Activated CD4-positive, CD25-positive, alpha-beta regulatory T cell (primary cell): ENCODE data around the gene ONECUT3.
"Not testable (repeated sequence)": the region's sequence is repeated elsewhere in the genome, so short reads cannot be mapped to it uniquely, and the experiment has no call there.

Experiments used
- DNase-seq, 4 experiments: peaks; one replicate each; lab custom pipeline; 2025; lab: John Stamatoyannopoulos, UW

Gene ONECUT3

DNA sequence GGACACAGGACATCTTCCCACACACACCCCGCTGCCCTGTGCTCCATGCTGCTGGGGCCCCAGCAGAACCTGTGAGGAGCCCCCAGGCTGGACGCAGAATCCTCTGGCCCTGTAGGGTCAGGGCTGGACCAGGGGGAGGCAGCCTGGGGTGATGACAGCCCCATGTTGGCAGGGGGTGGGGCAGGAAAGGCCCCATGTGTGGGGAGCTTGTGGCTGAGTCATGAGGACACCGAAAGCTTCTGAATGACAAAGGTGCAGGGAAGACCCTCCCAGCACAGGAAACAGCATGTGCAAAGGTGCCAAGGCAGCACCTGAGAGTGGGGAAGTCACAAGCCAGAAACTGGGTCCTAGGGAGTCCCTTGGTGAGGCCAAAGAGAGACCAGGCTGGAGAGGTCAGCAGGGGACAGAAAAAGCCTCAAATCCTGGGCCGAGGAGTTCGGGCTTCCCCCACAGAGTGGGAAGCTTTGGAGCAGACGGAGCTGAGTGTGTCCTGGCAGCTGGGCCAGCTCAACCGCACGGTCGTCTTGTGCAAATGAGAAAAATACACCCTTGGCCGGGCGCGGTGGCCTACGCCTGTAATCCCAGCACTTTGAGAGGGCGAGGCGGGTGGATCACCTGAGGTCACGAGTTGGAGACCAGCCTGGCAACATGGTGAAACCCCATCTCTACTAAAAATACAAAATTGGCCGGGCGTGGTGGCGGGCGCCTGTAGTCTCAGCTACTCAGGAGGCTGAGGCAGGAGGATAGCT is 41.3 kb downstream of the ONECUT3 start:
- no peak for DNase-seq

- DNase-seq = no peak
Measured at GRCh38 chr19:1796395-1797142, 43.3 kb downstream of the ONECUT3 start.

DNA sequence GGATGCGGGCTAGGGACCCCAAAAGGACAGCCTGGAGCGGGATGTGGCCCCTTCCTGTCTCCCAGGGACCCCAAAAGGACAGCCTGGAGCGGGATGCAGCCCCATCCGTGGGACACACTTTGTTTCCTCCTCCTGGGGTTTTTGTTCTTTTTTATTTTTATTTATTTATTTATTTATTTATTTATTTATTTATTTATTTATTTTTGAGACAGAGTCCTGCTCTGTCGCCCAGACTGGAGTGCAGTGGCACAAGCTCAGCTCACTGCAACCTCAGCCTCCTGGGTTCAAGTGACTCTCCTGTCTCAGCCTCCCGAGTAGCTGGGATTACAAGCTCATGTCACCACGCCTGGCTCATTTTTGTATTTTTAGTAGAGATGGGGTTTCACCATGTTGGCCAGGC is 44.0 kb downstream of the ONECUT3 start:
- DNase-seq = not testable (repeated sequence)

DNA sequence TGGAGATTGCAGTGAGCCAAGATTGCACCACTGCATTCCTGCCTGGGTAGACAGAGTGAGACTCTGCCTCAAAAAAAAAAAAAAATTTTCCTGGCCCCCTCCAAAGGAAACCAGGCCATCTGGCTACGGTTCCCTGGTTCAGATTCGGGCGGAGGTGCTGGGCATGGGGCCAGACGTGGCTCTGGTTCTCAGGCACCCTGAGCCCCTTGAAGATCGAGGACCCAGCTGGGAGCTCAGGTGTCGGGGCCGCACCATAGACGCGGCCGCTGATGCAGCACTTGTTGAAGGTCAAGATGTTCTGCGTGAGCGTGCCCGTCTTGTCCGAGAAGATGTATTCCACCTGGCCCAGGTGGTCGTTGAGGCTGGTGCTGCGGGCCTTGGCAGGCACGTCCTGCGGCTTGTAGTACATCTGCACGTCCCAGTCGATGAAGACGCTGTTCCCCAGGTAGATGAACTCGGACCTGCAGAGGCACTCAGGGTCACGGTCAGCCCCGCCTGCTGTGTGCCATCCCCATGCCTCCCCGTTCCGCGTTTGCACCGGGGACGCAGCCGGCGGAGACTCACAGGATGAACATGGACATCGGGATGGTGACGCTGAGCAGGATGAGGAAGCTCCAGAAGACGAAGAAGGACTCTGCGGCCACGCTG is 46.5 kb downstream of the ONECUT3 start:
- DNase-seq = no peak

DNA sequence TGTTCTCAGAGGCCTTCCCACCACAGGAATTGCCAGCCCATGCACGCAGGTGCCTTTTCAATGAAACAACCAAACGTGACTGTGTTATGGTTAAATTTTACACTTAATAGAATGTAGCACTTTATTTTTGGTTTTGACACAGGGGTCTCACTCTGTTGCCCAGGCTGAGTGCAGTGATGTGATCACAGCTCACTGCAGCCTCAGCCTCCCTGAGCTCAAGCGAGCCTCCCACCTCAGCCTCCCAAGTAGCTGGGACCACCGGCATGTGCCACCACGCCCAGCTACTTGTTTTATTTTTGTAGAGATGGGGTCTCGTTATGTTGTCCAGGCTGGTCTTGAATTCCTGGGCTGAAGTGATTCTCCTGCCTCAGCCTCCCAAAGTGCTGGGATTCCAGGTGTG is 51.6 kb downstream of the ONECUT3 start:
- DNase-seq = no peak

GRCh38 chr19:1805401-1806183 is 52.3 kb downstream of the ONECUT3 start:
- DNase-seq = no peak

DNA sequence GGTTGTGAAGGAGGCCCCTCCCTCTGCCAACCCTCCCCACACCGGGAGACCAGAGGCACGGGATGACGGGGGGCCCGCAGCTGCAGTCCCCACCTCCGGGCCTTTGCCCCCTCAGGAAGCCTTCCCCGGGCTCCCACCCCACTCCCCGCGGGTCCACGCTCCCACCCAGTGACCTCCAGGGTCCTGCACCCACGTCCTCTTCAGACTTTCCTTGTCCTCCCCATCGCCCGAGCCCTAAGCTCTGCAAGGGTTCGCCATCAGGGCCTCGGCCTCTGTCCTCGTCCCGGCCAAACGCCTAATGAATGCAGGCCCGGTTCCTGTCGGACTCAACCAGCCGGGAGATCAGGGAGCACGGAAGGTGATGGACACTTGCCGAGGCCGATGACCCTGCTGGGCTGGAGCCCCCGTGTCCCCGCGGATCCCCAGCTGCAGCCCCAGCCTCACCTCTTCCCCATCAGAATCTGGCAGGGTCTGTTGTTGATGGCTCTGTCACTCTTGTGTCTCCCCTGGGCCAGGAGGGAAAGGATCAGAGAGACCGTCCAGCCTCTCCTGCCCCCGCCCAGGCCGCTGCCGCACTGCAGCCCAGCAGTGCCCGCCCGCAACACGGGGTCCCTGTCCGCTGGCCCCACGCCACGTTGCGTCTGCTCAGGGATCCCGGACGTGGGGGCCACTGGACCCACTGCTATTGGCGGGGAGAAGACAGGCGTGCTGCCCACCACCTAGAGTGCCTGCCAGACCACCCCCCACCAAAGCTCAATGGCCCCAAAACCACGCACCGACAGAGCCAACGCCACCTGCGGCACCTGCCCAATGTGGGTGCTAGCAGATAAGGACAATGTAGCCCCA is 53.1 kb downstream of the ONECUT3 start:
- DNase-seq = no peak

- DNase-seq = no peak
Measured at GRCh38 chr19:1807030-1807694, 53.9 kb downstream of the ONECUT3 start.

- no peak for DNase-seq
Measured at GRCh38 chr19:1807695-1808394, 54.5 kb downstream of the ONECUT3 start.

DNA sequence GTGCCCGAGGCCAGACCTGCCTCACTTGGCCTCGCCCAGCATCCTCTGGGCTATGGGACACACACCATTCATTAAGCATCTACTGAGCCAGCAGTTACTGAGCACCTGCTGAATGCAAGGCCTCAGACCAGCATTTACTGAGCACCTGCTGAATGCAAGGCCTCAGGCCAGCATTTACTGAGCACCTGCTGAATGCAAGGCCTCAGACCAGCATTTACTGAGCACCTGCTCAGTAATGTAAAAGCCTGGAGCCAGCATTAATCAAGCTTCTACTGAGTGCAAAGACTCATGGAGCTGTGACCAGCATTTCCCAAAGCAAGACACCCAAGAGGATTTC is 55.1 kb downstream of the ONECUT3 start:
- no peak for DNase-seq

- DNase-seq = no peak
Measured at GRCh38 chr19:1809678-1810077, 56.4 kb downstream of the ONECUT3 start.

- no peak for DNase-seq
Measured at GRCh38 chr19:1810439-1811160, 57.3 kb downstream of the ONECUT3 start.

- peak in 1 of 4 experiments; percentile 23 for DNase-seq
Measured at GRCh38 chr19:1811472-1811894, 58.2 kb downstream of the ONECUT3 start.

GRCh38 chr19:1811942-1812425 is 58.7 kb downstream of the ONECUT3 start, which contains the start of gene ATP8B3:
ATP8B3 (minus strand) TSS chr19:1812276; CDS start chr19:1811736, 540 bp downstream.
- peak in 2 of 4 experiments; percentile 63 to 78 for DNase-seq

DNA sequence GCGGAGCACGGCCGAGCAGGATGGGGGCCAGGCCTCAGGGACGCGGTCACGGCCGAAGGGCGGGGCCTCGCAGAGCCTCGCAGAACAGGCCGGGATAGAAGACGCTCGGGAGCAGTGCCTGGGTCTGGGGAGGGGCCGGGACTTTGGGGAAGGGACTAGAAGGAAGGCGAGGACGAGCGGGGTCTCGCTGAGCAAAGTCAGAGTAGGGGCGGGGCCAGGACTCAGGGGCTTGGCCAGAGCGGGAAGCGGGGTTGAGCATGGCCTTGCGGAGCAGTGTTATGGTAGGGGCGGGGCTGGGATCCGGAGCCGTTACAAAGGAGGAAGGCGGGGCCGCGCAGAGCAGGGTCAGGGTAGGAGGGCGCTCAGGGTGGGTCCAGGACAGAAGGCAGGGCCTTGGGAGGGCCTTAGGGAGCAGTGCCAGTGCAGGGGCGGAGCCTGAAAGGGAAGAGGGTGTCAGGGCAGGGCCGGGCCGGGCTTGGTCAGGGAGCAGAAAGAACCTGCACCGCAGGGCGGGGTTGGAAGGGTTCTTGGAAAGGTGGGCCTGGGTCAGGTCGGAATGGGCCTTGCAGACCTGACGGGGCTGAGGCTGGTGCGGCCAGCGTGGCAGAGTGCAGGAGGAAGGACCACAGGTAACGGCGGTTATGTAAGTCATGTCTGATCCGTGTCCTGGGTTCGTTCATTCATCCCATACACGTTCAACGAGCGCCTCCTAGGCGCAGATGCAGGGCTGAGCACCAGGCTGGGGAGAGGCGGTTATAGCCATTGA is 59.3 kb downstream of the ONECUT3 start:
- DNase-seq = peak; percentile 63 to 80 (median 78)

DNA sequence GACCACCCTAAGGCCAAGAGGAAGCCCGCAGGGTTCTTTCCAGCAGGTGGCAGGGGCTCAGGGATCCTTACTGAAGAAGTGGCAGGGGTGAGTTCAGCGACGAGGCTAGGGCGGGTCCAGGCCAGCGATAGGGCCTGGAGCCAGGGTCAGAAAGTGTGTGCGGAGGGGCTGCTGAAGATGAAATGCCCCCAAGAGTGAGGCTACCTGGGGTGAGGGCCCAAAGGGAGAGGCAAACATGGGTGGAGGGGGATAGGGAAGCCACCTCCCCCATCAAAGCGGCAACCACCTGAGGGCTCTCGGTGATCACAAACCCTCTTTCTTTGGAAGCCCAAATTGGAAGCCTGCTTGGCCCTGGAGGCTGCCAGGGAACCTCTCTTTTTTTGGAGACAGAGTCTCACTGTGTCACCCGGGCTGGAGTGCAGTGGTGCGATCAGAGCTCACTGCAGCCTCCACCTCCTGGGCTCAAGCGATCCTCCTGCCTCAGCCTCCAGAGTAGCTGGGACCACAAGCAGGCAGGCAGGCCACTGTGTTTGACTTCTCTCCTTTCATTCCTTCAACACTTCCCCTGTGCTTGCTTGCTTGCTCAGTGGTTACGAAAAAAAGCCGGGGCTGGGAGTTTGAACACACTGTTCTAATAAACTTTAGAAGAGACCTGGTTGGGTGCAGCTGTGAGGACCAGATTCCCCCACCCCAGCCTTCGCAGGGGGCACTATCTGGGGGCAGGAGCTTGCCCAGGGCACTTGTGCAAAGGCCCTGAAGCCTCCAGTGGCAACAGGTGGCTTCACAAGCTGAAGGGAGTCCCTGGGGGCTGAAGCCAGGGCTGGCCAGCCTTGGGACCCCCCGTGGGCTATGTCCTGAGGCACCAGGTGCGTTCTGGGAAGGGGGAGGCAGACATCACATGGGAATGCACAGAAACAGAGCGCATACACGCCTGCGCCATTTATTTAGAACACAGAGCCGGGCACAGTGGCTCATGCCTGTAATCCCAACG is 60.2 kb downstream of the ONECUT3 start:
- no peak for DNase-seq

DNA sequence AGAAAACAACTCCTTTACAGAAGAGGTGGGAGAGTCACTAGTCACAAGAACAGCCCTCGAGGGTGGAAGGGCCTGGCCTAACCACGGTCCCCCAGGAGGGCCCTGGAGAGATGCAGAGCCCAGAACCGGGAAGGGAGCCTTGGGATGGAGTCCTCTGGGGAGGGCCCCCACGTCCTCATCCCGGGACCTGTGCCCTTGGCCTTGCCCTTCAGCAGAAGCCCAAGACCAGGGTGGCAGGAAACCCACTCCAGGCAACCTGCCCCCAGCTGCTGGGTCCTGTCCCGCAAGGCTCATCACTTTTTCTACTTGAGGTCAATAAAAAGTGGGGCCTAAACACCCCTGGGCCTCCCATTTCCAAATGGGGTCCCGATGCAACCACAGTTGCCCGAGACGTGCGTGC is 61.1 kb downstream of the ONECUT3 start:
- no peak for DNase-seq
